ENCODE results near the gene R3HDM4. TPM values are rescaled to one million over a fixed set of nuclear protein-coding genes. Genes with fewer than 3 reads are reported as not detected.

R3HDM4 gene
- total RNA-seq, 1 donor from 2014 or later, result 26.5 TPM

GRCh38 chr19:932648-933552 is 19.9 kb upstream of the R3HDM4 start:
- no peak for FAIRE-seq

GRCh38 chr19:931860-932647 is 19.0 kb upstream of the R3HDM4 start:
- DNase-seq (ENCODE audit: low spot score in 2 of 2) (no peak), FAIRE-seq (no peak)

More at GRCh38 chr19:932648-933552, 19.9 kb upstream of the R3HDM4 start:
- no peak for DNase-seq (ENCODE audit: low spot score in 2 of 2)

- DNase-seq (ENCODE audit: low spot score in 2 of 2), result no peak
- FAIRE-seq, result no peak
Observed at GRCh38 chr19:929891-930258, 16.9 kb upstream of the R3HDM4 start.

- FAIRE-seq (no peak), DNase-seq (ENCODE audit: low spot score in 2 of 2) (no peak)
Observed at GRCh38 chr19:929203-929890, 16.3 kb upstream of the R3HDM4 start.

GRCh38 chr19:928471-929202 is 15.6 kb upstream of the R3HDM4 start:
- FAIRE-seq, result no peak
- DNase-seq (ENCODE audit: low spot score in 2 of 2), result no peak

- DNase-seq (ENCODE audit: low spot score in 2 of 2) (no peak), FAIRE-seq (no peak)
Observed at GRCh38 chr19:927780-928401, 14.9 kb upstream of the R3HDM4 start.

- DNase-seq (ENCODE audit: low spot score in 2 of 2) (no peak), FAIRE-seq (no peak)
Observed at GRCh38 chr19:927351-927779, 14.3 kb upstream of the R3HDM4 start.

- FAIRE-seq (no peak), DNase-seq (ENCODE audit: low spot score in 2 of 2) (peak in 1 of 2 donors; percentile 67)
Observed at GRCh38 chr19:926589-927350, 13.8 kb upstream of the R3HDM4 start.

- DNase-seq (ENCODE audit: low spot score in 2 of 2) (no peak), FAIRE-seq (no peak)
Observed at GRCh38 chr19:926323-926588, 13.2 kb upstream of the R3HDM4 start.

GRCh38 chr19:925526-926322 is 12.7 kb upstream of the R3HDM4 start, which contains the start of gene ARID3A:
Gene ARID3A, plus strand, starts transcription at chr19:926035. Its CDS starts 3,494 bp downstream, at chr19:929529.
- DNase-seq (ENCODE audit: low spot score in 2 of 2), result peak; percentile 96 to 98
- FAIRE-seq, result no peak

- peak in 1 of 2 donors; percentile 57 for DNase-seq (ENCODE audit: low spot score in 2 of 2)
- FAIRE-seq, result no peak
Observed at GRCh38 chr19:925087-925525, 12.1 kb upstream of the R3HDM4 start.

- FAIRE-seq, result no peak
- DNase-seq (ENCODE audit: low spot score in 2 of 2), result no peak
Observed at GRCh38 chr19:924553-925086, 11.6 kb upstream of the R3HDM4 start.

GRCh38 chr19:920051-920864 is 7.2 kb upstream of the R3HDM4 start:
- DNase-seq (ENCODE audit: low spot score in 2 of 2), result no peak
- no peak for FAIRE-seq

- no peak for DNase-seq (ENCODE audit: low spot score in 2 of 2)
- FAIRE-seq, result no peak
Observed at GRCh38 chr19:919199-920050, 6.4 kb upstream of the R3HDM4 start.

- no peak for DNase-seq (ENCODE audit: low spot score in 2 of 2)
Observed at GRCh38 chr19:918481-919198, 5.6 kb upstream of the R3HDM4 start.

GRCh38 chr19:918152-918437 is 5.1 kb upstream of the R3HDM4 start:
- DNase-seq (ENCODE audit: low spot score in 2 of 2), result no peak
- FAIRE-seq, result no peak

More at GRCh38 chr19:918481-919198, 5.6 kb upstream of the R3HDM4 start:
- no peak for FAIRE-seq

All from frontal cortex (tissue), 4 donors.